ENCODE results near the gene SIDT1.

SIDT1 gene

DNA sequence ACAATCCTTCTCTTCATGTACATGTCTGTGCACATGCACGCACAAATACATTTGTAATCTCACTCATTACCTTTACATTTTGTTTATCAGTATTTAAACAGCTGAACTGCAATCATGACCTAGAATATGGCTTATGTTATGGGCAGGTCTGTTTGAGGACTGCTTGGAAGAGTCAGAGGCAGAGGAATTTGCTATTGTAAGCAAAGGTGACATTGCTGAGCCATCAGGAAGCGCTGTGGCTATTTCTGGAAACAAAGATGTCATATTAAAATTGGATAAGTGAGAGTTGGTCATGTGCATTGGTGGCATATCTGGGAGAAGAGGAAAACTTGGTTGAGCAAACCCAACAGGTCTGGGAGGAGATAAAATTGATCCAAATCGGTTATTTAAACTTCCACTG, 122.5 kb downstream of the SIDT1 start:
- DNase-seq (ENCODE audit: low read depth, low spot score) = no peak
- Histone ChIP-seq H3K27me3 (ENCODE audit: control insufficient read depth, insufficient read depth, low read length) (no peaks in the 10 kb centered on the region), H3K4me3 (ENCODE audit: low read length) (no peak overlapping the region), H3K9me3 (ENCODE audit: control insufficient read depth, insufficient read depth, low read length) (no peaks in the 10 kb centered on the region), H3K36me3 (ENCODE audit: control insufficient read depth, insufficient read depth, low read length) (no peaks in the 10 kb centered on the region; the same call in 1 of the 2 replicates), H3K27ac (ENCODE audit: low read length) (no peak overlapping the region), H3K4me1 (ENCODE audit: control insufficient read depth, insufficient read depth, low read length) (no peaks in the 10 kb centered on the region)
- no CpG with 5 or more reads among the region's 3 CpGs for WGBS (ENCODE audit: insufficient coverage, insufficient read length)

DNA sequence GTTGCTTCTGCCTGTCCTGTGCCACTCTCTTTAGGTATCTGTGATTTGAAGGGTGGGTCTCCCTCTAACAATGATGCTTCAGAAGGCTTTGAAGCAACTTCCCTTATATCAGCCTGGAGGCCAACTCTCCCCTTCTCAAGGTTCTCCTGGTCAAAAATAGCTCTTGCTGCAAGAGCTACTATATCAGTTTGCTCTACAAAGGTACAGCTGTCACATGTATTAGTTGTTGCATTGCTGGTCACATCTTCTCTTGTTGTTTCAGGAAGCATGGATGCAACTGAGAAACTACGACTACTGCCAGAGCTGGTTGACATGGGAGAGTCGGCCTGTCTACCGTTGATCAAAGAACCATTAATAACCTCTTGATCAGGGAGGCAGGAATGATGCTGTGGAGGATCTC, 125.8 kb downstream of the SIDT1 start:
- no peaks in the 10 kb centered on the region for H3K27me3 ChIP-seq (ENCODE audit: control insufficient read depth, insufficient read depth, low read length)
- no peaks in the 10 kb centered on the region for H3K4me1 ChIP-seq (ENCODE audit: control insufficient read depth, insufficient read depth, low read length)
- H3K36me3 ChIP-seq (ENCODE audit: control insufficient read depth, insufficient read depth, low read length) = no peaks in the 10 kb centered on the region
- WGBS (ENCODE audit: insufficient coverage, insufficient read length) = no CpG with 5 or more reads among the region's 3 CpGs
- DNase-seq (ENCODE audit: low read depth, low spot score) = no peak
- no peak overlapping the region for H3K27ac ChIP-seq (ENCODE audit: low read length)
- no peak overlapping the region for H3K4me3 ChIP-seq (ENCODE audit: low read length)
- H3K9me3 ChIP-seq (ENCODE audit: control insufficient read depth, insufficient read depth, low read length) = no peaks in the 10 kb centered on the region

DNA sequence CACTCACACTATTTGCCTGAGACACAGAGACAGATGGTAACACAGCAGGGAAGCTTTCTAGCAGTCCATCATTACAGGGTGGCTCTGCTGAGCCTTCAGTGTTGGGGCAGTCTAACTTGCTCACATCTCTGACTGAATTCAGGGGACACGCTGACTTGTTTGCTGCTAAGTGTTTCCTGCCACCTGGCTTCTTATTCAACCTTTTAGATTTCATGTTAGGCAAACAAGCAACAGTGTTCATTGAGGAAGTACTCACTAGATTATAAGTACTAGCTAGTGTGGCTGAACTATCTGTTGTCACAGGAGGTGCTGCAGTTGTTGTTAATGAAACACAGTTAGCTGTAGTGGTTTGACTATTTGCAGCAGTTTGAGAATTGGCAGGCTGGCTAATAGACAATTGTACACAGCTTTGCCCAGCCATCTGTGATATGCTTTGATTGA, 126.8 kb downstream of the SIDT1 start:
- no CpG with 5 or more reads among the region's 1 CpG for WGBS (ENCODE audit: insufficient coverage, insufficient read length)
- DNase-seq (ENCODE audit: low read depth, low spot score) = no peak
- H3K27me3 ChIP-seq (ENCODE audit: control insufficient read depth, insufficient read depth, low read length) = no peaks in the 10 kb centered on the region

DNA sequence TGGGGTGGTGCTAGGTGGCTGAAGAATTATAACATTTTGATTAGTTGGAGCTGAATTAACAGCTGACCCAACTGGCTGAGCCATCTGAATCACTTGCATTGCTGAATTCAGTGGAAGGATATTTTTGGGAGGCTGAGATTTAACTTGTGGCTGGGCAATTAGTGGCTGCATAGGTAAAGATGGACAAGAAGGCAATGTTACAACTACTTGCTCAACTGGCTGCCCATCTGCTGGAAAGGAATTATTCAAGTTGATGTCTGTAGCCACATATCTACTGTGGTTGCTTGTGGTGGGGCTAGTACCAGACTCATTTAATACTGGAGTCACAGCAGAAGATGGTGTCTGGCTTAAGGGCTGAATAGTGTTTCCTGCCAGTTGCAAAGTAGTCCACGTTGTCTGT, 127.6 kb downstream of the SIDT1 start:
- Histone ChIP-seq H3K27ac (ENCODE audit: low read length) (no peak overlapping the region), H3K36me3 (ENCODE audit: control insufficient read depth, insufficient read depth, low read length) (no peaks in the 10 kb centered on the region), H3K4me1 (ENCODE audit: control insufficient read depth, insufficient read depth, low read length) (no peaks in the 10 kb centered on the region), H3K9me3 (ENCODE audit: control insufficient read depth, insufficient read depth, low read length) (no peaks in the 10 kb centered on the region), H3K27me3 (ENCODE audit: control insufficient read depth, insufficient read depth, low read length) (no peaks in the 10 kb centered on the region), H3K4me3 (ENCODE audit: low read length) (no peak overlapping the region)
- no peak for DNase-seq (ENCODE audit: low read depth, low spot score)
- no CpG with 5 or more reads among the region's 1 CpG for WGBS (ENCODE audit: insufficient coverage, insufficient read length)

More for the DNA sequence above, 126.8 kb downstream of the SIDT1 start:
- no peaks in the 10 kb centered on the region for H3K36me3 ChIP-seq (ENCODE audit: control insufficient read depth, insufficient read depth, low read length)
- no peak overlapping the region for H3K27ac ChIP-seq (ENCODE audit: low read length)
- H3K4me1 ChIP-seq (ENCODE audit: control insufficient read depth, insufficient read depth, low read length) = no peaks in the 10 kb centered on the region
- no peaks in the 10 kb centered on the region for H3K9me3 ChIP-seq (ENCODE audit: control insufficient read depth, insufficient read depth, low read length)
- no peak overlapping the region for H3K4me3 ChIP-seq (ENCODE audit: low read length)

DNA sequence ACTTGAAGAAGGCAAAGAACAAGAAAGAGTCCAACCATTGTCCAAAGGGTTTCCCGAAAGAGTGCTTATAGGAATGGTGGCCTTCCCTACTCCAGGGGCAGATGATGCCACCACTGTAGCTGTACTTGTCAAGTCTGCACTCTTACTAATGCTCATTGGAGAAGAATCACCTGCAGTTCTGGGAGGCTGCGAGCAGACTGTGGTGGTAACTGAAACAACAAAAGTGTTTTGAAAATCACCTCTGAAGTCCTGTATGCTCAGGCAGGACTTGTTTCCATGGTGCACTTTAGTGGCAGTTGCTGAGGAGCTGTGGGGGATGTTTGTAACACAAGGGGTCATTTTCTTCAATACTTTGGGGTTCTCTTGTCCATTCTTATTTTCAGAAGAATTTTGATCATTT, 128.1 kb downstream of the SIDT1 start:
- WGBS (ENCODE audit: insufficient coverage, insufficient read length) = no CpG with 5 or more reads among the region's 2 CpGs
- no peaks in the 10 kb centered on the region for H3K4me1 ChIP-seq (ENCODE audit: control insufficient read depth, insufficient read depth, low read length)
- no peaks in the 10 kb centered on the region for H3K27me3 ChIP-seq (ENCODE audit: control insufficient read depth, insufficient read depth, low read length)
- no peaks in the 10 kb centered on the region for H3K36me3 ChIP-seq (ENCODE audit: control insufficient read depth, insufficient read depth, low read length)
- no peaks in the 10 kb centered on the region for H3K9me3 ChIP-seq (ENCODE audit: control insufficient read depth, insufficient read depth, low read length)
- DNase-seq (ENCODE audit: low read depth, low spot score) = no peak
- H3K4me3 ChIP-seq (ENCODE audit: low read length) = no peak overlapping the region
- H3K27ac ChIP-seq (ENCODE audit: low read length) = no peak overlapping the region

DNA sequence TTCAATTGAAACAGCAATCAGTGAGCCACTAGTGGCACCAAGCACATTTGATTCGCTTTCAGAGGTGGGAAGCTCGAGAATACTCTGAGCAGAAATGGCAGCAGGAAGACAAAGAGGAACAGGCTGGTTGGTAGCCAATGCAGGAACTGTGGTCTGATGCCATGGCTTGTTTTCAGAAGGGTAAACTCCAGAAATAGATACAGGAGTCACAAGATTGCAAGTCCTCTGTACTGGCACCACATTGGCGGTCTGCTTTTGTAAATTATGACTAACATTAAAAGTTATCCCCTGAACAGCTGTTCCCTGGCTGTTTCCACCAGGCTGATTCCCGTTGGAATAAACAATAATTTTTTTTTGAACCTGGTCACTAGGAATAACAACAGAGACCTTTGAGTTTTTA, 128.5 kb downstream of the SIDT1 start:
- no peaks in the 10 kb centered on the region for H3K9me3 ChIP-seq (ENCODE audit: control insufficient read depth, insufficient read depth, low read length)
- H3K36me3 ChIP-seq (ENCODE audit: control insufficient read depth, insufficient read depth, low read length) = no peaks in the 10 kb centered on the region
- H3K27me3 ChIP-seq (ENCODE audit: control insufficient read depth, insufficient read depth, low read length) = no peaks in the 10 kb centered on the region
- no peaks in the 10 kb centered on the region for H3K4me1 ChIP-seq (ENCODE audit: control insufficient read depth, insufficient read depth, low read length)
- no peak overlapping the region for H3K27ac ChIP-seq (ENCODE audit: low read length)
- no peak for DNase-seq (ENCODE audit: low read depth, low spot score)
- no peak overlapping the region for H3K4me3 ChIP-seq (ENCODE audit: low read length)
- no CpG with 5 or more reads among the region's 4 CpGs for WGBS (ENCODE audit: insufficient coverage, insufficient read length)

DNA sequence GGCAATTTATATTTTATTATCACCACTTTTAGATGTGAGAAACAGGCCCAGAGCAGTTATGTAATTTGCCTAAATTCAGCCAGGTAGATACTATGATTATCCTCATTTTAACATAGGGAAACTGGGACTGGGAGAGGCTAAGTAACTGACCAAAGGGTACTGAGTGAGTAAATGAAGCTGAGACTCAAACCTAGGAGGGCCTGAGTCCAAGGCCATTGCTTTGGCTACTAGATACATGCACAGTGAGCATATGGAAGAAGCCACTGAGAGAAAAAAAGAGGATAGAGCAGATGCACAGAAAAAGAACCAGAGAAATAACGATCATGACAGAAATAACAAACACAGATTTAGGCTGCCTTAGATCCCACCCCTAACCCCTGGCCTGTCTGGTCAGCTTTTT, 130.5 kb downstream of the SIDT1 start:
- H3K27me3 ChIP-seq (ENCODE audit: control insufficient read depth, insufficient read depth, low read length) = no peaks in the 10 kb centered on the region

DNA sequence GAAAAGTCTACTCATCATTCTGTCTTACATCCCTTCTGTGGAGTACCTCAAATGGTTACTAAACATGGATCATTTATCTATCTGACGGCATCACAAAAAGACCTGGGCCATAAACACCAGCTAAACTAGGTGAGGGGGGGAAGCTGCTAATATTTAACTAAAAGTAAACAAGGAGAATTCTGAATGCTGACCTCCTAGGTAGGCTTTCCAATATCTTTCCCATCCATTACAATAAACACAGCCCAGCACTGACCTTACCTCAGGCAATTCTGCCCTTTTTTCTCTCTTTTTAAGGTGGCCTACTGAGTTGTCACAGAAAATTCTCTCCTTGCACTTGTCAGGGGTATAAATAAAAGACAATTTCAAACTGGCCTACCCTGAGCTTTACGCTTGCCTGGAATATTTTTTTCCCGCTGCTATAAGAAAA, 131.0 kb downstream of the SIDT1 start:
- H3K27me3 ChIP-seq (ENCODE audit: control insufficient read depth, insufficient read depth, low read length) = no peaks in the 10 kb centered on the region
- H3K36me3 ChIP-seq (ENCODE audit: control insufficient read depth, insufficient read depth, low read length) = no peaks in the 10 kb centered on the region
- H3K4me3 ChIP-seq (ENCODE audit: low read length) = no peak overlapping the region
- no peak for DNase-seq (ENCODE audit: low read depth, low spot score)
- WGBS (ENCODE audit: insufficient coverage, insufficient read length) = no CpG with 5 or more reads among the region's 3 CpGs
- no peak overlapping the region for H3K27ac ChIP-seq (ENCODE audit: low read length)
- H3K9me3 ChIP-seq (ENCODE audit: control insufficient read depth, insufficient read depth, low read length) = no peaks in the 10 kb centered on the region
- no peaks in the 10 kb centered on the region for H3K4me1 ChIP-seq (ENCODE audit: control insufficient read depth, insufficient read depth, low read length)

More for the DNA sequence above, 130.5 kb downstream of the SIDT1 start:
- no CpG with 5 or more reads among the region's 1 CpG for WGBS (ENCODE audit: insufficient coverage, insufficient read length)
- no peaks in the 10 kb centered on the region for H3K4me1 ChIP-seq (ENCODE audit: control insufficient read depth, insufficient read depth, low read length)
- H3K27ac ChIP-seq (ENCODE audit: low read length) = no peak overlapping the region
- no peak for DNase-seq (ENCODE audit: low read depth, low spot score)
- H3K4me3 ChIP-seq (ENCODE audit: low read length) = no peak overlapping the region
- no peaks in the 10 kb centered on the region for H3K36me3 ChIP-seq (ENCODE audit: control insufficient read depth, insufficient read depth, low read length)
- no peaks in the 10 kb centered on the region for H3K9me3 ChIP-seq (ENCODE audit: control insufficient read depth, insufficient read depth, low read length)

DNA sequence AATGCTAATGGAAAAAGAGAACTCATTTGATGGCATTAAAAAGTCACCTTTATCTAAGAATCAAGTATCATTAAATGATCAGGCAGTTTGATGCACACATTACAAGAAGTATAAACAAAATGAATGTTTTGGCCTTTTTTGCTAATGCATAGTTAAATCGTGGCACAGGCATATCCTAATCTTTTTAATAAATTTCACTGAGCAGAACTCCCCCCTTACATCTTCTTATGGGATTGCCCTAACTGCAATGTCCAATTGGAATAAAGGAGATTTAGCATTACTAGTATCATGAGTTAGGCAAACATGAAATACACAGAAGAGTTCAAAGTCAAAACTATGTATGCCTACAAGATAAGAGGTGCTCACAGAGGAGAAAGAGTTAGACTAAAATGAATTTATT, 131.4 kb downstream of the SIDT1 start:
- Histone ChIP-seq H3K27me3 (ENCODE audit: control insufficient read depth, insufficient read depth, low read length) (no peaks in the 10 kb centered on the region), H3K4me3 (ENCODE audit: low read length) (no peak overlapping the region), H3K4me1 (ENCODE audit: control insufficient read depth, insufficient read depth, low read length) (no peaks in the 10 kb centered on the region), H3K36me3 (ENCODE audit: control insufficient read depth, insufficient read depth, low read length) (no peaks in the 10 kb centered on the region), H3K9me3 (ENCODE audit: control insufficient read depth, insufficient read depth, low read length) (no peaks in the 10 kb centered on the region), H3K27ac (ENCODE audit: low read length) (no peak overlapping the region)
- no CpG with 5 or more reads among the region's 1 CpG for WGBS (ENCODE audit: insufficient coverage, insufficient read length)
- no peak for DNase-seq (ENCODE audit: low read depth, low spot score)

DNA sequence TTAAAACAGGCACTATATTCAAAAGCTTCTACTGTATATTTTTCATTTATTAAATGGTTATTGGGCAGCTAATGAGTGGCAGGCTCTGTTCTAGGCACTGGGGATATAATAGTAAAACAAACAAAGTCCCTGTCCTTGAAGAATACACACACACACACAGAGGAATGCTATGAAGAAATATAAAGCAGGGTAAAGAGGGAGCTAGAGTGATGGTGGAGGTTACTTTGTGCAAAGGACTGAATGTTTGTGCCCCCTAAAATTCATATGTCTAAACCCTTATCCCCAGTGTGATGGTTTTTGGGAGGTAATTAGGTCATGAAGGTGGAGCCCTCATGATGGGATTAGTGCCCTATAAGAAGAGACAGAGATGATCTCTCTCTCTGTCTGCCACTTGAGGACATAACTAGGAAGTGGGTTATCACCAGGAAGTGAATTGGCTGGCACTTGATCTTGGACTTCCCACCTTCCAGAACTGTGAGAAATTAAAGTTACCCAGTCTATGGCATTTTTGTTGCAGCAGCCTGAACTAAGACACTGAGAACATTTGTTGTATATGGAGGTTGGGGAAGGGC, 132.3 kb downstream of the SIDT1 start:
- no peaks in the 10 kb centered on the region for H3K36me3 ChIP-seq (ENCODE audit: control insufficient read depth, insufficient read depth, low read length)
- H3K27ac ChIP-seq (ENCODE audit: low read length) = no peak overlapping the region
- H3K4me1 ChIP-seq (ENCODE audit: control insufficient read depth, insufficient read depth, low read length) = no peaks in the 10 kb centered on the region
- no peaks in the 10 kb centered on the region for H3K27me3 ChIP-seq (ENCODE audit: control insufficient read depth, insufficient read depth, low read length)
- no peak for DNase-seq (ENCODE audit: low read depth, low spot score)
- no peak overlapping the region for H3K4me3 ChIP-seq (ENCODE audit: low read length)
- no peaks in the 10 kb centered on the region for H3K9me3 ChIP-seq (ENCODE audit: control insufficient read depth, insufficient read depth, low read length)

DNA sequence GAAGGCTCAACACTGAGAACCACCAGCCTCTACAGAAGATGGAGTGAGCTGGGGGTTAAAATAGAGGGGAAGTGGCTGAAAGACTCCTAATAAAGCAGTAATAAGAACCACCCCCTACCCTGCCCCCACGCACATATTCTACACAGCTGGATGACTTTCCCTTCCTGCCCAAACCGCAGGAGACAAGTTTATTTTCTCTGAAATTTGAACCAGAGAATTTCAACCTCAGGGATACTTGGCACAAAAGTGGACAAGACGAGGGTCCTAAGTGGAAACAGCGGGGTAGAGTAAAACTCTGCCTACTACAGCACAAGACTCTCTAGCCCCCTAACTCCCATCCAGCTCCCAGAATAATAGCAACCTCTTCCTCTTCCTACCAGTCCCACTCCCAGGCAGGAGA, 135.7 kb downstream of the SIDT1 start:
- H3K27me3 ChIP-seq (ENCODE audit: control insufficient read depth, insufficient read depth, low read length) = no peaks in the 10 kb centered on the region
- no peaks in the 10 kb centered on the region for H3K36me3 ChIP-seq (ENCODE audit: control insufficient read depth, insufficient read depth, low read length)
- no peaks in the 10 kb centered on the region for H3K4me1 ChIP-seq (ENCODE audit: control insufficient read depth, insufficient read depth, low read length)
- H3K27ac ChIP-seq (ENCODE audit: low read length) = no peak overlapping the region
- no peaks in the 10 kb centered on the region for H3K9me3 ChIP-seq (ENCODE audit: control insufficient read depth, insufficient read depth, low read length)
- no peak overlapping the region for H3K4me3 ChIP-seq (ENCODE audit: low read length)
- WGBS (ENCODE audit: insufficient coverage, insufficient read length) = no CpG with 5 or more reads among the region's 4 CpGs
- DNase-seq (ENCODE audit: low read depth, low spot score) = no peak
